GM18505 (cell line): ENCODE data around the gene NLRP10.

Experiments used
- ATAC-seq: cut with Tn5 transposase; IDR thresholded peaks from one replicate; pipeline ENCODE4 v1.9.1; 2021; ENCODE audit not compliant: unreplicated experiment
- POLR2A ChIP-seq: IDR thresholded peaks from 4 replicates; pipeline ENCODE4 v1.6.1; 2011; ENCODE audit warnings: borderline replicate concordance; ENCODE audit not compliant: insufficient read depth, insufficient read length; ENCODE audit errors: extremely low read depth

The NLRP10 gene

GRCh38 chr11:7967826-7968225 lies 2.6 kb upstream of the NLRP10 start:
- no peak for TF ChIP-seq POLR2A
- ATAC-seq, result no peak

DNA sequence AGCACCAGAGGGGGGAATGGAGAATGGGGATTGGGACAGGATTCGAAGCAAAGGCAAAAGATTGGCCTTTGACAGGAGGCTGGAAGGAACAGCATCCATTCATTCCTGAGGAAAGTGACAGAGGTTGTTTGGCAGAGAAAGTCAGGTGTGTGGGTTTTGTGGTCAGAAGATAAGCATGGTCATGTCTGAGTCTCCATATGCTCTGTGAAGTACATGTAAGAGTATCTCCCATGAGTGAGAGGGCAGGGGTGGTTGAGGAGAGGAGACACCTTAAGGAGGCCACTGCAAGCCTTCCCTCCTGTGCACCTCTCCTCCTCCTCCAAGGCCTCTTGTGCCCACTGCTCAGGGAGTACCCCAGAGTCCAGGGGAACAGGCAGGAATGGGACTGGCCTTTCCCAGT lies 1.9 kb upstream of the NLRP10 start:
- TF ChIP-seq POLR2A, result no peak
- ATAC-seq, result no peak

- no peak for ATAC-seq
- no peak for TF ChIP-seq POLR2A
Observed at GRCh38 chr11:7964873-7965272, 374 bp downstream of the NLRP10 start.

DNA sequence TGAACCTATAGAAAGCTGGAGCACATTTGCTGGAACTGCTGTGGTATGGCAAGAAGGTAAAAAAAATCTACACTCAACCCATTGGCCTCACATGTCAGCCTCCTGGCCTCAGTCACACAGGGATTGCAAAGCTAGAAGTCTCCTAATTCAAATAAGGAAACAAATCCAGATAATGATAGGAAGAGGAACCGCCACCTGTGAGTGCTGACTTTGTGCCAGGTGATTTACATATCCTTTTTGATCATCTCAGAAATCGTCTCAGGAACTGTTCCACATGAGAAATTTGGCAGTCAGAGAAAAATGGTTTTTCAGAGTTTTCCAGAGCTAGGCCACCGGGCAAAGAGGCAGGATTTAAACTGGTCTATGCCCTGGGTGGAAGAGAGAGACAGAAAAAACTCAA lies 986 bp downstream of the NLRP10 start:
- no peak for TF ChIP-seq POLR2A
- no peak for ATAC-seq

DNA sequence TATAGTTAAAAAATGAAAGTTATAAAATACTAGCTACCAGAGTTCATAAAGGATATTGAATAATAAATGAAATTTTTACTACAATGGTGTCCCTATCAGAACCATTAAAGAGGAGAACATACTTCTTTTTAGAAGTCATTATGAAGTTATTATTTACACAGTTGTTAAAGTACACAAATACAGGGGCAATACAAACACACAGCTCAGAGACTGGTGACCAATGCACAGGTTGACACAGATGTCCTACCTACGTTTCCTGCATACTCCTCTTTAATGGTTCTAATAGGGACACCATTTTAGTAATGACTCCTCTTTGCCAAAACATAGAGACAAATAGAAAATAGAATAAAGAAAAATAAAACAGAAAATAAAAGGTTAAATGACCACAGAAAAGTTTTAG lies 10.1 kb downstream of the NLRP10 start:
- no peak for TF ChIP-seq POLR2A
- ATAC-seq, result no peak

DNA sequence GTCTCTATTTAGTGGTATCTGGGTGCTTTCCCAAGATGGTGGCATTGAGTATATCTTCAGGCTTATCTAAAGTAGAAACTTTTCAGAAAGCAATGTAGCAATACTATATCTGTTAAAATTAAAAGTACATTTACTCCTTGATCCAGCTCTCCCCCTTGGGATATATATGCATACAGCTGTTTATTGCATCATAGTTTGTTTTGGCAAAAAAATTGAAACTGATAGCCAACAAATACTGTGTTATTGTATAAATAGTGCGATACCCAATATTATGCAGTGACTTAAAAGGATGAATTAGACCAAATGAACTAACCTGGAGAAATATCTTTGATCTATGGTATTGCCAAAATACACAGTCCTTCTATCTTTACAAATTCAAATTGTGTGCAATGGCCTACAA lies 15.3 kb downstream of the NLRP10 start:
- no peak for ATAC-seq
- no peak for TF ChIP-seq POLR2A

DNA sequence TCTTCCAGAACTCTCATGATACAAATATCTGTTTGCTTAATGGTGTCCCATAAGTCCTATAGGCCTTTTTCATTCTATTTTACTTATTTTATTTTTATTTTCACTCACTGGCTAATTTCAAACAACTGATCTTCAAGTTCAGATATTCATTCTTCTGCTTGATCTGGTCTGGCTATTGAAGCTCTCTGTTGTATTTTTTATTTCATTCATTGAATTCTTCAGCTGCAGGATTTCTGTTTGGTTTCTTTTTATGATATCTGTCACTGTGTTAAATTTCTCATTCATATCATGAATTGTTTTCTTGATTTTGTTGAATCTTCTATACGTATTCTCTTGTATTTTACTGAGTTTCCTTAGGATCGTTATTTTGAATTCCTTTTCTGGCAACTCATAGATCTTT lies 21.1 kb downstream of the NLRP10 start:
- ATAC-seq, result no peak
- no peak for TF ChIP-seq POLR2A

GRCh38 chr11:7941608-7942007 lies 23.6 kb downstream of the NLRP10 start, which contains the start of gene OR10A3:
Gene OR10A3, minus strand, starts transcription at chr11:7941708. Its CDS starts 2,188 bp downstream, at chr11:7939520.
- no peak for ATAC-seq
- no peak for TF ChIP-seq POLR2A

DNA sequence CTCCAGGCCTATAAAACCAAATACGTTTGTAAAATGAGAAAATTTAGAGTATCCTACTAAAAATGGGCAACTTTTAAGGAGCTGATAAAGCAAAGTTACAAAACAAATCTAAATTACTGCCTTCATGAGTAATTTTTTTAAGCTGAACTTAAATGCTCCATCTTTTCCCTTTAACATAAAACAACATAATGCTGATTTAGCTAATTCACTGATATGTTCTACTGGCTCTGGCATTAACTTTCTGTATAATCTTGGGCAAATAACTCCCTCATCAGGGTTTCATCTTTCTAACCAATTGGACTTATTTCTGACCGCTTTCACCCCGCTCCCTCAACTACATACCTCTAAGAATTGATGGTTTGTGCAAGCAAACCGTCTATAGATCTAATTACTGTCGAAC lies 24.1 kb downstream of the NLRP10 start:
- ATAC-seq, result no peak
- no peak for TF ChIP-seq POLR2A

- ATAC-seq, result no peak
- no peak for TF ChIP-seq POLR2A
Observed at GRCh38 chr11:7936615-7937014, 28.6 kb downstream of the NLRP10 start.

- TF ChIP-seq POLR2A, result no peak
- ATAC-seq, result no peak
Observed at GRCh38 chr11:7931168-7931567, 34.1 kb downstream of the NLRP10 start, which contains the start of gene OR10A6. Gene OR10A6, minus strand, starts transcription at chr11:7931268. Its CDS starts 2,606 bp downstream, at chr11:7928662.

DNA sequence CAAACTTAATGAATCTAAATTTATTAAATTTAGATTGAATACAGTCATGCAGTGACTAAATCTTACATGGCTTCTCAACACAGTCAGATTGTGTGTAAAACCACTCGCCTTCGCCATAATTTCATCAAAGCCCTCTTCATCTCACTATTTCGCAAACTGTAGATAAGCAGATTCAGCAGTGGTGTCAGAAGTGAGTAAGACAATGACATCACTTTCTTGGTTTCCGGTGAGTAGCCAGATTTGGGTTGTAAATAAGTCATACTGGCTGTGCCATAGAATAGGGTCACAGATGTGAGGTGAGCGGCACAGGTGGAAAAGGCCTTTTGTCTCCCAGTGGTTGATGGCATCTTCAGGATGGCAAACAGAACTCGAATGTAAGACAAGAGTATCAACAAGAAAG lies 37.6 kb downstream of the NLRP10 start:
- no peak for TF ChIP-seq POLR2A
- no peak for ATAC-seq

DNA sequence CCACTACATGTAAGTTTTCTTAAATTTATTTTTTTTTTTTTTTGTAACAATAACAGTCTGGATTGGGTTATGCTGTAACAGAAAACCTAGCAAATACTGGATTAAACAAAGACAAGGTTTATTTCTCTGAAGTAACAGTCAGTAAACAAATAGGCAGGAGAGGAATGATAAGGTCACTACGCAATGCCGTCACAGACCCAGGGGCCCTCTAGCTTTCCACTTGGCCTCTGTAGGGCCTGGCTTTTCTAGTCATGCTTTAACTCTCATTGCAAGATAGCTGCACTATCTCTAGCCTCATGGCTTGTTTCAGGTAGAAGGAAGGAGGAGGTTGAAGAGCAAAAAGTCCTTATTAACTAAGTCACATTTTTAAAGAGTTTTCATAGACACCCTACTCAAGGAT lies 40.7 kb downstream of the NLRP10 start:
- ATAC-seq, result no peak
- TF ChIP-seq POLR2A, result no peak

GRCh38 chr11:7918141-7918540 lies 47.1 kb downstream of the NLRP10 start:
- TF ChIP-seq POLR2A, result no peak
- no peak for ATAC-seq
